Cardiac fibroblast (primary cell): ENCODE measurements around the gene ADARB2.

ENCODE experiments used
- DNase-seq, 2 donors: peaks; one replicate each; pipeline versions ENCODE4 v3.0.0 to v3.0.0-alpha.2; 2010; ENCODE audit warnings: low read depth in 2 of 2
- H3K4me3 ChIP-seq, 2 donors: replicated peaks in 1 of 2; 1 replicate in 1 of 2; 2 replicates in 1 of 2; pipeline ENCODE4 v1.5.1; 2011; ENCODE audit warnings: low read depth in 2 of 2, low read length in 2 of 2, mild to moderate bottlenecking in 2 of 2, moderate library complexity in 1 of 2
- CTCF ChIP-seq: IDR thresholded peaks from one replicate; pipeline ENCODE4 v1.5.1; 2011; ENCODE audit warnings: low read depth, mild to moderate bottlenecking, low read length, inconsistent platforms

The ADARB2 gene

GRCh38 chr10:1605121-1605520 lies 132.2 kb downstream of the ADARB2 start:
- H3K4me3 ChIP-seq: no peak overlapping the region
- no peak for TF ChIP-seq CTCF

GRCh38 chr10:1604246-1604645 lies 133.1 kb downstream of the ADARB2 start:
- no peak for DNase-seq
- no peak overlapping the region for H3K4me3 ChIP-seq
- TF ChIP-seq CTCF: no peak

More at GRCh38 chr10:1605121-1605520, 132.2 kb downstream of the ADARB2 start:
- no peak for DNase-seq

- TF ChIP-seq CTCF: no peak
- DNase-seq: no peak
- H3K4me3 ChIP-seq: no peak overlapping the region
These were observed 134.1 kb downstream of the ADARB2 start for GRCh38 chr10:1603181-1603580.

GRCh38 chr10:1602037-1602484 lies 135.3 kb downstream of the ADARB2 start:
- no peak for TF ChIP-seq CTCF
- no peak overlapping the region for H3K4me3 ChIP-seq
- DNase-seq: no peak

- no peak for DNase-seq
- no peak for TF ChIP-seq CTCF
- H3K4me3 ChIP-seq: no peak overlapping the region
These were observed 135.9 kb downstream of the ADARB2 start for GRCh38 chr10:1601406-1601805.

- no peak for DNase-seq
- TF ChIP-seq CTCF: no peak
- no peak overlapping the region for H3K4me3 ChIP-seq
These were observed 136.5 kb downstream of the ADARB2 start for GRCh38 chr10:1600861-1601260.
